HepG2 (cell line): ENCODE measurements around the gene INPP5E. TPM values are rescaled to one million over a fixed set of nuclear protein-coding genes. Genes with fewer than 3 reads are reported as not detected.

ENCODE experiments used
- AGO1 ChIP-seq: fragments of 200-400 bp; formaldehyde crosslinking; IDR thresholded peaks from 2 replicates; pipeline ENCODE4 v1.6.1; 2017; ENCODE audit warnings: mild to moderate bottlenecking, low read depth, low read length, moderate library complexity; ENCODE audit not compliant: poor library complexity, severe bottlenecking
- CBX1 ChIP-seq: IDR thresholded peaks from one replicate; pipeline ENCODE4 v1.6.1; 2016; ENCODE audit warnings: antibody characterized with exemption, low read depth
- CEBPZ ChIP-seq: IDR thresholded peaks from 2 replicates; pipeline ENCODE4 v1.6.1; 2012; ENCODE audit warnings: low read length, improper control_type of control experiment
- CHD2 ChIP-seq: IDR thresholded peaks from 2 replicates; pipeline ENCODE4 v1.6.1; 2011; ENCODE audit warnings: low read depth, low read length, improper control_type of control experiment
- CREB3 ChIP-seq: sonication (generic); formaldehyde crosslinking; IDR thresholded peaks from 2 replicates; pipeline ENCODE4 v1.5.0; 2020; ENCODE audit warnings: missing genetic modification reagents
- ELF1 ChIP-seq: sonication (generic); formaldehyde crosslinking; IDR thresholded peaks from 2 replicates; pipeline ENCODE4 v1.4.0; 2020; ENCODE audit warnings: missing genetic modification reagents
- GATA4 ChIP-seq: sonication (generic); IDR thresholded peaks from 2 replicates; pipeline ENCODE4 v1.6.1; 2016; ENCODE audit warnings: antibody characterized with exemption, low read depth, borderline replicate concordance
- GPBP1L1 ChIP-seq: sonication (generic); formaldehyde crosslinking; IDR thresholded peaks from 2 replicates; pipeline ENCODE4 v1.5.0; 2020; ENCODE audit warnings: mild to moderate bottlenecking, missing genetic modification reagents
- HNRNPH1 ChIP-seq: fragments of 200-400 bp; formaldehyde crosslinking; optimal IDR thresholded peaks from 2 replicates; pipeline ENCODE3; 2017; ENCODE audit warnings: mild to moderate bottlenecking, low read depth, low read length
- KDM6A ChIP-seq: IDR thresholded peaks from 2 replicates; pipeline ENCODE4 v1.6.1; 2016; ENCODE audit warnings: low read depth
- KLF6 ChIP-seq: IDR thresholded peaks from 2 replicates; pipeline ENCODE4 v1.8.0; 2016; ENCODE audit warnings: missing biosample characterization, missing genetic modification reagents
- MED13 ChIP-seq: sonication (generic); formaldehyde crosslinking; IDR thresholded peaks from 2 replicates; pipeline ENCODE4 v1.5.0; 2020; ENCODE audit warnings: missing genetic modification reagents
- MXI1 ChIP-seq: IDR thresholded peaks from 3 replicates; pipeline ENCODE4 v1.6.1; 2012; ENCODE audit warnings: low read depth, low read length, inconsistent platforms, borderline replicate concordance
- NFKBIZ ChIP-seq: IDR thresholded peaks from 2 replicates; pipeline ENCODE4 v1.6.1; 2018; ENCODE audit warnings: missing genetic modification reagents, missing compliant biosample characterization
- RARA ChIP-seq: IDR thresholded peaks from 2 replicates; pipeline ENCODE4 v1.6.1; 2016; ENCODE audit warnings: missing genetic modification reagents, missing compliant biosample characterization
- SOX6 ChIP-seq, 2 experiments: fragments of 450-650 bp in 1 of 2; sonication (generic) in 1 of 2; formaldehyde crosslinking in 1 of 2; IDR thresholded peaks; 2 replicates each; pipeline versions ENCODE4 v1.4.0 to v1.6.1; 2017 to 2020; ENCODE audit warnings: antibody characterized with exemption in 1 of 2, mild to moderate bottlenecking in 1 of 2, missing genetic modification reagents in 1 of 2
- ZFY ChIP-seq: sonication (generic); formaldehyde crosslinking; IDR thresholded peaks from 2 replicates; pipeline ENCODE4 v1.4.0; 2020; ENCODE audit warnings: missing genetic modification reagents
- ZNF383 ChIP-seq: sonication (generic); formaldehyde crosslinking; IDR thresholded peaks from 2 replicates; pipeline ENCODE4 v1.4.0; 2020; ENCODE audit warnings: missing genetic modification reagents, mild to moderate bottlenecking, borderline replicate concordance
- ZNF503 ChIP-seq: sonication (generic); formaldehyde crosslinking; IDR thresholded peaks from 2 replicates; pipeline ENCODE4 v1.4.0; 2020; ENCODE audit warnings: missing genetic modification reagents
- ZNF660 ChIP-seq: sonication (generic); formaldehyde crosslinking; IDR thresholded peaks from 2 replicates; pipeline ENCODE4 v1.5.1; 2020; ENCODE audit warnings: mild to moderate bottlenecking, low read depth, missing genetic modification reagents, borderline replicate concordance
- ZNF792 ChIP-seq: IDR thresholded peaks from 2 replicates; pipeline ENCODE4 v1.6.1; 2016
- ZSCAN30 ChIP-seq: sonication (generic); formaldehyde crosslinking; IDR thresholded peaks from 2 replicates; pipeline ENCODE4 v1.5.0; 2020; ENCODE audit warnings: mild to moderate bottlenecking, missing genetic modification reagents
- polyA plus RNA-seq, 8 experiments: library from polyadenylated mRNA; depleted of rRNA in 3 of 8; stranded (reverse) in 7 of 8; unstranded in 1 of 8; fragments of >200 nt; fragmentation: Illumina TruSeq in 4 of 8; extraction: Trizol in 4 of 8; gene quantifications; 2 replicates each; pipeline versions ENCODE4 v1.2.1 to v1.2.3, GENCODE V29; 2011 to 2016; ENCODE audit warnings: low read depth in 4 of 8, missing spikeins in 1 of 8, mixed read lengths in 1 of 8; ENCODE audit not compliant: insufficient read depth in 1 of 8
- total RNA-seq, 5 experiments: library from RNA; depleted of rRNA; stranded (reverse); fragments of >200 nt; fragmentation: Illumina TruSeq; extraction: Trizol; gene quantifications; 2 replicates each; pipeline ENCODE4 v1.2.3, GENCODE V29; 2016; ENCODE audit warnings: low read depth in 1 of 5

Gene INPP5E
- total and polyA plus RNA-seq, 2 of the 13 experiments (the other 11 are each of a cell fraction or from before 2014, with no cell fraction given) = 5.5 TPM

GRCh38 chr9:136400038-136400834, 39.4 kb downstream of the INPP5E start, which contains the start of gene SNAPC4 (continued):
- TF ChIP-seq ELF1 (CRISPR knock-in tag) = no peak; the same call in 1 of the 2 replicates
- TF ChIP-seq AGO1 = peak; percentile 88
- TF ChIP-seq ZNF660 (CRISPR knock-in tag) = no peak
- no peak for TF ChIP-seq SOX6 (IDR thresholded peaks at IDR 0.05)
- peak; percentile 15; the same call in 1 of the 2 replicates for TF ChIP-seq SOX6 (CRISPR knock-in tag; IDR thresholded peaks at IDR 0.05)
- TF ChIP-seq ZFY = peak; percentile 77
- peak; percentile 34; the same call in 1 of the 2 replicates for TF ChIP-seq GATA4
- TF ChIP-seq ZSCAN30 (CRISPR knock-in tag) = no peak
- TF ChIP-seq GPBP1L1 (CRISPR knock-in tag) = no peak
- no peak for TF ChIP-seq CREB3
- TF ChIP-seq ZNF503 (CRISPR knock-in tag) = peak; percentile 46; the same call in 1 of the 2 replicates
- peak; percentile 45; the same call in 1 of the 2 replicates for TF ChIP-seq NFKBIZ (CRISPR knock-in tag)
- TF ChIP-seq MED13 = no peak
- no peak for TF ChIP-seq KDM6A (CRISPR knock-in tag)
- TF ChIP-seq CHD2 = no peak
- TF ChIP-seq RARA = 0 out of 2 replicates have a peak, but pooled peaks have one; percentile 5
- peak; percentile 93 for TF ChIP-seq MXI1
- peak; percentile 52; the same call in 1 of the 2 replicates for TF ChIP-seq KLF6 (CRISPR knock-in tag)
- TF ChIP-seq HNRNPH1 = no peak
- TF ChIP-seq CEBPZ = no peak
- TF ChIP-seq ZNF383 = no peak
- TF ChIP-seq ZNF792 (CRISPR knock-in tag) = peak; percentile 84; the same call in 1 of the 2 replicates
- TF ChIP-seq CBX1 = no peak
